ENCODE data around the gene INSIG2. TPM values are rescaled to one million over a fixed set of nuclear protein-coding genes. Genes with fewer than 3 reads are reported as not detected.

Gene INSIG2
- total and polyA plus RNA-seq, 5 donors = 13.2 to 18.4 (median 14.9) TPM

- no peak overlapping the region for H3K4me3 ChIP-seq (ENCODE audit: low read length)
- no peak overlapping the region for H3K27ac ChIP-seq (ENCODE audit: low read length)
- ATAC-seq (no peak), DNase-seq (no peak)
- intact Hi-C loops (cut with DNase I) = no loop called here
- no peaks in the 10 kb centered on the region for H3K9me3 ChIP-seq (ENCODE audit: control insufficient read depth, low read length)
- 81% methylated on average over 6 of the region's 6 CpGs for WGBS
- no peaks in the 10 kb centered on the region for H3K27me3 ChIP-seq (ENCODE audit: control insufficient read depth, insufficient read depth)
- H3K4me1 ChIP-seq (ENCODE audit: control insufficient read depth, insufficient read depth, low read length) = no peaks in the 10 kb centered on the region
These were observed 14.3 kb downstream of the INSIG2 start for GRCh38 chr2:118102433-118103082.

- intact Hi-C loops (cut with DNase I) = no loop called here
These were observed 16.0 kb downstream of the INSIG2 start for GRCh38 chr2:118103951-118104940.

GRCh38 chr2:118105497-118105896, 17.2 kb downstream of the INSIG2 start:
- no peak for ATAC-seq
- H3K27me3 ChIP-seq (ENCODE audit: control insufficient read depth, insufficient read depth) = no peaks in the 10 kb centered on the region
- 69% methylated on average over 4 of the region's 4 CpGs for whole genome bisulfite sequencing
- intact Hi-C loops (cut with DNase I) = no loop called here
- DNase-seq = no peak
- H3K4me1 ChIP-seq (ENCODE audit: control insufficient read depth, insufficient read depth, low read length) = no peaks in the 10 kb centered on the region
- no peaks in the 10 kb centered on the region for H3K9me3 ChIP-seq (ENCODE audit: control insufficient read depth, low read length)
- H3K4me3 ChIP-seq (ENCODE audit: low read length) = no peak overlapping the region
- H3K27ac ChIP-seq (ENCODE audit: low read length) = no peak overlapping the region

More at GRCh38 chr2:118103951-118104940, 16.0 kb downstream of the INSIG2 start:
- Histone ChIP-seq H3K27ac (ENCODE audit: low read length) (no peak overlapping the region), H3K9me3 (ENCODE audit: control insufficient read depth, low read length) (no peaks in the 10 kb centered on the region), H3K4me1 (ENCODE audit: control insufficient read depth, insufficient read depth, low read length) (no peaks in the 10 kb centered on the region), H3K4me3 (ENCODE audit: low read length) (no peak overlapping the region), H3K27me3 (ENCODE audit: control insufficient read depth, insufficient read depth) (no peaks in the 10 kb centered on the region)
- DNase-seq (no peak), ATAC-seq (no peak)
- WGBS = 90% methylated on average over 2 of the region's 2 CpGs

- 81% methylated on average over 3 of the region's 3 CpGs for WGBS
- no peak overlapping the region for H3K4me3 ChIP-seq (ENCODE audit: low read length)
- intact Hi-C loops (cut with DNase I) = no loop called here
- H3K27me3 ChIP-seq (ENCODE audit: control insufficient read depth, insufficient read depth) = no peaks in the 10 kb centered on the region
- DNase-seq = no peak
- H3K4me1 ChIP-seq (ENCODE audit: control insufficient read depth, insufficient read depth, low read length) = no peaks in the 10 kb centered on the region
- no peak overlapping the region for H3K27ac ChIP-seq (ENCODE audit: low read length)
- no peak for ATAC-seq
- no peaks in the 10 kb centered on the region for H3K9me3 ChIP-seq (ENCODE audit: control insufficient read depth, low read length)
These were observed 18.7 kb downstream of the INSIG2 start for GRCh38 chr2:118106926-118107325.

- WGBS = 98% methylated on average over 3 of the region's 3 CpGs
- intact Hi-C loops (cut with DNase I) = no loop called here
- Histone ChIP-seq H3K27ac (ENCODE audit: low read length) (no peak overlapping the region), H3K9me3 (ENCODE audit: control insufficient read depth, low read length) (no peaks in the 10 kb centered on the region), H3K27me3 (ENCODE audit: control insufficient read depth, insufficient read depth) (no peaks in the 10 kb centered on the region), H3K4me3 (ENCODE audit: low read length) (no peak overlapping the region), H3K4me1 (ENCODE audit: control insufficient read depth, insufficient read depth, low read length) (no peaks in the 10 kb centered on the region)
- no peak for ATAC-seq
- DNase-seq = no peak
These were observed 22.0 kb downstream of the INSIG2 start for GRCh38 chr2:118110310-118110709.

- DNase-seq = no peak
- intact Hi-C loops (cut with DNase I) = no loop called here
- Histone ChIP-seq H3K9me3 (ENCODE audit: control insufficient read depth, low read length) (no peaks in the 10 kb centered on the region), H3K27ac (ENCODE audit: low read length) (no peak overlapping the region), H3K4me1 (ENCODE audit: control insufficient read depth, insufficient read depth, low read length) (no peaks in the 10 kb centered on the region), H3K27me3 (ENCODE audit: control insufficient read depth, insufficient read depth) (no peaks in the 10 kb centered on the region), H3K4me3 (ENCODE audit: low read length) (no peak overlapping the region)
- WGBS = 90% methylated on average over 1 of the region's 1 CpG
- no peak for ATAC-seq
These were observed 22.7 kb downstream of the INSIG2 start for GRCh38 chr2:118110991-118111390.

- no peak for ATAC-seq
- 78% methylated on average over 4 of the region's 4 CpGs for WGBS
- Histone ChIP-seq H3K9me3 (ENCODE audit: control insufficient read depth, low read length) (no peaks in the 10 kb centered on the region), H3K27ac (ENCODE audit: low read length) (no peak overlapping the region), H3K27me3 (ENCODE audit: control insufficient read depth, insufficient read depth) (no peaks in the 10 kb centered on the region), H3K4me3 (ENCODE audit: low read length) (no peak overlapping the region), H3K4me1 (ENCODE audit: control insufficient read depth, insufficient read depth, low read length) (no peaks in the 10 kb centered on the region)
- DNase-seq = no peak
- intact Hi-C loops (cut with DNase I) = no loop called here
These were observed 24.6 kb downstream of the INSIG2 start for GRCh38 chr2:118112771-118113334.

- Histone ChIP-seq H3K27ac (ENCODE audit: low read length) (no peak overlapping the region), H3K4me3 (ENCODE audit: low read length) (no peak overlapping the region), H3K4me1 (ENCODE audit: control insufficient read depth, insufficient read depth, low read length) (no peaks in the 10 kb centered on the region), H3K27me3 (ENCODE audit: control insufficient read depth, insufficient read depth) (no peaks in the 10 kb centered on the region), H3K9me3 (ENCODE audit: control insufficient read depth, low read length) (no peaks in the 10 kb centered on the region)
- DNase-seq = no peak
- 89% methylated on average over 2 of the region's 2 CpGs for WGBS
- intact Hi-C loops (cut with DNase I) = no loop called here
- no peak for ATAC-seq
These were observed 26.6 kb downstream of the INSIG2 start for GRCh38 chr2:118114863-118115262.

GRCh38 chr2:118115761-118116160, 27.5 kb downstream of the INSIG2 start:
- Histone ChIP-seq H3K27ac (ENCODE audit: low read length) (no peak overlapping the region), H3K4me1 (ENCODE audit: control insufficient read depth, insufficient read depth, low read length) (no peaks in the 10 kb centered on the region), H3K4me3 (ENCODE audit: low read length) (no peak overlapping the region), H3K9me3 (ENCODE audit: control insufficient read depth, low read length) (no peaks in the 10 kb centered on the region), H3K27me3 (ENCODE audit: control insufficient read depth, insufficient read depth) (no peaks in the 10 kb centered on the region)
- no peak for DNase-seq
- no peak for ATAC-seq
- intact Hi-C loops (cut with DNase I) = no loop called here
- WGBS = 92% methylated on average over 4 of the region's 4 CpGs

- H3K27ac ChIP-seq (ENCODE audit: low read length) = no peak overlapping the region
- H3K27me3 ChIP-seq (ENCODE audit: control insufficient read depth, insufficient read depth) = no peaks in the 10 kb centered on the region
- no peak overlapping the region for H3K4me3 ChIP-seq (ENCODE audit: low read length)
- WGBS = 73% methylated on average over 5 of the region's 5 CpGs
- DNase-seq (no peak), ATAC-seq (no peak)
- intact Hi-C loops (cut with DNase I) = no loop called here
- H3K9me3 ChIP-seq (ENCODE audit: control insufficient read depth, low read length) = no peaks in the 10 kb centered on the region
- H3K4me1 ChIP-seq (ENCODE audit: control insufficient read depth, insufficient read depth, low read length) = no peaks in the 10 kb centered on the region
These were observed 30.2 kb downstream of the INSIG2 start for GRCh38 chr2:118118479-118118878.

- intact Hi-C loops (cut with DNase I) = no loop called here
- H3K27ac ChIP-seq (ENCODE audit: low read length) = no peak overlapping the region
- H3K4me1 ChIP-seq (ENCODE audit: control insufficient read depth, insufficient read depth, low read length) = no peaks in the 10 kb centered on the region
- no peaks in the 10 kb centered on the region for H3K9me3 ChIP-seq (ENCODE audit: control insufficient read depth, low read length)
- WGBS = 47% methylated on average over 4 of the region's 4 CpGs
- DNase-seq (no peak), ATAC-seq (no peak)
- no peak overlapping the region for H3K4me3 ChIP-seq (ENCODE audit: low read length)
- H3K27me3 ChIP-seq (ENCODE audit: control insufficient read depth, insufficient read depth) = no peaks in the 10 kb centered on the region
These were observed 31.0 kb downstream of the INSIG2 start for GRCh38 chr2:118119158-118119727.
